Mesodermal cell (in vitro differentiated cells): Measurements from ENCODE around the gene SLC8A3.

ENCODE experiments used
- H3K27ac ChIP-seq: 2 replicates; pipeline ENCODE4 v1.7.0; 2013; ENCODE audit warnings: mild to moderate bottlenecking, low read depth, low read length, moderate library complexity; ENCODE audit not compliant: severe bottlenecking
- H3K36me3 ChIP-seq: 2 replicates; pipeline ENCODE4 v1.7.1; 2013; ENCODE audit warnings: mild to moderate bottlenecking, low read length, moderate library complexity; ENCODE audit not compliant: control insufficient read depth, insufficient read depth
- H3K4me1 ChIP-seq: one replicate; pipeline ENCODE4 v1.7.1; 2013; ENCODE audit warnings: mild to moderate bottlenecking, low read length; ENCODE audit not compliant: insufficient read depth, control insufficient read depth, poor library complexity, severe bottlenecking
- H3K4me3 ChIP-seq: 2 replicates; pipeline ENCODE4 v1.7.0; 2013; ENCODE audit warnings: low read length, control low read depth, mild to moderate bottlenecking; ENCODE audit not compliant: insufficient read depth, poor library complexity, severe bottlenecking; ENCODE audit errors: extremely low read depth
- H3K9me3 ChIP-seq: 2 replicates; pipeline ENCODE4 v1.7.1; 2013; ENCODE audit warnings: mild to moderate bottlenecking, low read length, moderate library complexity; ENCODE audit not compliant: control insufficient read depth
- WGBS, 2 experiments: methylation state at CpG; one replicate each; pipeline ENCODE4 v1.1.5; 2013; ENCODE audit warnings: missing lambda C conversion rate in 2 of 2; ENCODE audit not compliant: insufficient coverage in 2 of 2; 5-methylcytosine and 5-hydroxymethylcytosine counted together

SLC8A3 gene

DNA sequence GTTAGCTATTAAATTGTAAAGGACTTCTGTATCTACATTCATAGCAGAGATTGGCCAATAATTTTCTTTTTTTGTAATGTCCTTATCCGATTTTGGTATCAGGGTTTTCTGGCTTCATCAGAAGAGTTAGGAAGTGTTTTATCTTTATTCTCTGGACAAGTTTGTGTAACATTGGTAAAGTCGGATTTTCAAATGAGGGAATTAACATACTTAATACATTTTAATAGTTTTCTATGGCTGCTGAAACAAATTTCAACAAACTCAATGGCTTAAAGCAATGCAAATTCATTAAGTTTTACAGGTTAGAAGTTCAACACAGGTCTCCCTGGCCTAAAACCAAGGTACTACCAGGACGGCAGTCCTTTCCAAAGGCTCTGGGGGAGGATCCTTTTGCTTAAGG lies 13.2 kb upstream of the SLC8A3 start:
- no peaks in the 10 kb centered on the region for H3K4me1 ChIP-seq
- no peaks in the 10 kb centered on the region for H3K36me3 ChIP-seq
- H3K27ac ChIP-seq, result no peak overlapping the region
- no peak overlapping the region for H3K4me3 ChIP-seq
- WGBS, 2 experiments, result 80% methylated on average over 1 of the region's 3 CpGs; no CpG with 5 or more reads in 1 of the 2 experiments
- H3K9me3 ChIP-seq, result no peaks in the 10 kb centered on the region

DNA sequence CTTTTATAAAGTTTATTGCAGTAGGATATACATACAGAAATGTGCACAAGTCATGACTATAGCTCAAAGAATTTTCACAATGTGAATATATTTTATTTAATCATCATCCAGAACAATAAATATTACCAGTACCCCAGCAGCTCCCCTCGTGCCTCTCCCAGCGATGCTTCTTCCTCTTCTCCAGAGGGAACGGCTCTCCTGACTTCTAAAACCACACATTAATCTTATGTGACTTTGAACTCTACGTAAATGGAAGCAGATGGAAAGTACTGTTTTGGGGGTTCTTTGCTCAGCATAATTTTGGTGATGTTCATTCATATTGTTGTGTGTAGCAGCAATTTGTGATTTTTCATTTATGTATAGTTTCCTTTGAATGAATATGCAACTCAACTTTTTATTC lies 4.6 kb upstream of the SLC8A3 start:
- 100% methylated on average over 2 of the region's 4 CpGs; no CpG with 5 or more reads in 1 of the 2 experiments for WGBS, 2 experiments

DNA sequence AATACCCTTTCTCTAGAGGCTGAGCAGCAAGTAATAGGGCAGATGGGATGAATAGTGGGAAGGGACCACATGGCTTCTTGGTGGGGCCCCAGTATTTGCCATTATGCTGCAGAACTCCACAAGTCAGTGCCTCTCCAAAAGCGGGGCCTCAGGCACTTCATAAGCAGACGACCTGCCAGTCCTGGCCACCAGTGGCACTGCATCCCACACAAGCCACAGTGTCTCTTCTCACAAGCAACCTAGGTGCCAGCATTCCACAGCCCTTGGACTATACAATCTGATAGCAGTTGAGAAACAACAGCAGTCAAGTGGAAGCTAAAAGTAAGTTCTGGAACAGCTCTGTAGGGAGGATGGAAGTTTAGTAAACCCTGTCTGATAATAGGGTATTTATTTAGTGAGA lies 4.2 kb upstream of the SLC8A3 start:
- WGBS, 2 experiments, result 79% methylated on average over 2 of the region's 2 CpGs; no CpG with 5 or more reads in 1 of the 2 experiments
- Histone ChIP-seq H3K9me3 (no peaks in the 10 kb centered on the region), H3K4me1 (peaks cover 8% of the 10 kb centered on the region), H3K36me3 (no peaks in the 10 kb centered on the region), H3K27ac (no peak overlapping the region), H3K4me3 (no peak overlapping the region)

More for the DNA sequence above, 4.6 kb upstream of the SLC8A3 start:
- H3K4me1 ChIP-seq, result peaks cover 8% of the 10 kb centered on the region
- H3K4me3 ChIP-seq, result no peak overlapping the region
- H3K36me3 ChIP-seq, result no peaks in the 10 kb centered on the region
- no peak overlapping the region for H3K27ac ChIP-seq
- no peaks in the 10 kb centered on the region for H3K9me3 ChIP-seq

- peaks cover 15% of the 10 kb centered on the region for H3K4me1 ChIP-seq
- H3K4me3 ChIP-seq, result no peak overlapping the region
- H3K27ac ChIP-seq, result no peak overlapping the region
- no peaks in the 10 kb centered on the region for H3K36me3 ChIP-seq
- WGBS, 2 experiments, result 90 to 94% methylated on average over 5 to 6 of the region's 6 CpGs
- H3K9me3 ChIP-seq, result no peaks in the 10 kb centered on the region
These were observed 1.4 kb upstream of the SLC8A3 start for GRCh38 chr14:70190156-70190555.

DNA sequence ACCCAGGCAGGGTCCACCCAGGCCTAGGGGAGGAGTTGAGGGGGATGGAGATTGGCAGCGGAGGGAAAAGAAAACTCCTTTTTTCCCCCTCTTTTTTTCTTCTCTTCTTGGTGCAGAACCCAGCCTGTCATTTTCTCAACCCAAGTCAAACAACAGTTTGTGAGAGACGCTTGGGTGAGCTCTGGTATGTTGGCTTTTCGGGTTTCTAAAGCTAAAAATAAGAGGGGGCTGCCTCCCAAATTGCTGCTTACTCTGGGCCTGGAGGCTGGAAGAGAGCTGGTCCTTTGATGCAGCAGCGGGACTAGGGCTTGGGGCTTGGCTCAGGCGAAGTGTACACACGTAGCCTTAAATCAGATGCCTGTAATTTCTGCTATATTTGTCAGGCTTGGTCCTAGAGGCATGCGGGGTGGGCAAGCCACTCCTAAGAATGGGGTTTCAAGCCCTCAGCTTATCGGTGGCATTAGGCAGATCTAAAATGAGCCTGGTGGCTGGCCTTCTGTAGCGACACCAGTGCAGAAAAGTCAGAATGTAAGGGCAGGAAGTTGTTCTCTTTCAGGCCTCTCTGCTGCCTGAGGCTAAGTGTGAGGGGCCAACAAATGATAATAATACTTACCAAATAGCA lies 816 bp upstream of the SLC8A3 start:
- Histone ChIP-seq H3K4me3 (peak overlapping the region; percentile 49), H3K9me3 (no peaks in the 10 kb centered on the region), H3K27ac (no peak overlapping the region), H3K36me3 (no peaks in the 10 kb centered on the region), H3K4me1 (peaks cover 15% of the 10 kb centered on the region)
- WGBS, 2 experiments, result 58 to 59% methylated on average over 6 to 8 of the region's 9 CpGs

GRCh38 chr14:70188322-70188658 lies 461 bp downstream of the SLC8A3 start:
- no peaks in the 10 kb centered on the region for H3K36me3 ChIP-seq
- WGBS, 2 experiments, result 0% methylated on average over 23 to 27 of the region's 38 CpGs
- H3K9me3 ChIP-seq, result no peaks in the 10 kb centered on the region
- peak overlapping the region; percentile 49 for H3K4me3 ChIP-seq
- H3K27ac ChIP-seq, result no peak overlapping the region
- H3K4me1 ChIP-seq, result peaks cover 15% of the 10 kb centered on the region

- Histone ChIP-seq H3K4me1 (peaks cover 15% of the 10 kb centered on the region), H3K27ac (no peak overlapping the region), H3K4me3 (peak overlapping the region; percentile 49), H3K36me3 (no peaks in the 10 kb centered on the region), H3K9me3 (no peaks in the 10 kb centered on the region)
- WGBS, 2 experiments, result 60 to 70% methylated on average over 15 to 18 of the region's 26 CpGs
These were observed 1.8 kb downstream of the SLC8A3 start for GRCh38 chr14:70186900-70187451.

DNA sequence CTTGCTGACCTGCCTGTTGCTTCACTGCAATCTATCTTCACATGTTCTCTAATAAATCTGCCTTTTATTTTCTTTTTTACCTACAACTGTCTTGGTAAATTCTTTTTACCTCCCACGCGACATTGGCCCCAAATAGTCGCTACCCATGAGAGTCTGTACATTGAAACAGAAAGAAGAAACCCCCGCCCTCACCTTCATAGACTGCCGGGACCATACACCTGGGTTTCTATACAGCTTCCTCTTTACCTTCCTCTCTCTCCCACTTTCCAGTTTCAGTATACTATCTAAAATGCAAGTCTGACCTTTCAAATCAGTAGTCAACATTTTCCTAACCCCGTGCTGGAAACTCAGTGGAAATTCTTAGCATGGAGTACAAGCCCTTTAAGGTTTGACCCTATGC lies 4.8 kb downstream of the SLC8A3 start:
- Histone ChIP-seq H3K4me3 (no peak overlapping the region), H3K9me3 (no peaks in the 10 kb centered on the region), H3K4me1 (peaks cover 7% of the 10 kb centered on the region), H3K36me3 (no peaks in the 10 kb centered on the region), H3K27ac (no peak overlapping the region)
- 92 to 96% methylated on average over 6 of the region's 6 CpGs for WGBS, 2 experiments

GRCh38 chr14:70181276-70181675 lies 7.5 kb downstream of the SLC8A3 start:
- WGBS, 2 experiments, result 100% methylated on average over 1 of the region's 1 CpG
- H3K36me3 ChIP-seq, result no peaks in the 10 kb centered on the region

GRCh38 chr14:70180718-70181117 lies 8.0 kb downstream of the SLC8A3 start:
- H3K4me1 ChIP-seq, result no peaks in the 10 kb centered on the region
- WGBS, 2 experiments, result 89 to 100% methylated on average over 1 of the region's 1 CpG
- H3K27ac ChIP-seq, result no peak overlapping the region
- no peak overlapping the region for H3K4me3 ChIP-seq
- H3K9me3 ChIP-seq, result no peaks in the 10 kb centered on the region
- H3K36me3 ChIP-seq, result no peaks in the 10 kb centered on the region

More at GRCh38 chr14:70181276-70181675, 7.5 kb downstream of the SLC8A3 start:
- Histone ChIP-seq H3K9me3 (no peaks in the 10 kb centered on the region), H3K27ac (no peak overlapping the region), H3K4me1 (no peaks in the 10 kb centered on the region), H3K4me3 (no peak overlapping the region)

GRCh38 chr14:70177081-70177800 lies 11.5 kb downstream of the SLC8A3 start:
- no peak overlapping the region for H3K4me3 ChIP-seq

More at GRCh38 chr14:70177081-70177800, 11.5 kb downstream of the SLC8A3 start:
- Histone ChIP-seq H3K27ac (no peak overlapping the region), H3K36me3 (no peaks in the 10 kb centered on the region), H3K9me3 (no peaks in the 10 kb centered on the region), H3K4me1 (no peaks in the 10 kb centered on the region)
- whole genome bisulfite sequencing, 2 experiments, result 65 to 81% methylated on average over 3 of the region's 3 CpGs
